HuH-7.5 (cell line): ENCODE results near the gene DMGDH.

Experiments used
- DNase-seq: peaks from one replicate; pipeline ENCODE4 v3.0.0; 2011; ENCODE audit warnings: low spot score

The DMGDH gene

DNA sequence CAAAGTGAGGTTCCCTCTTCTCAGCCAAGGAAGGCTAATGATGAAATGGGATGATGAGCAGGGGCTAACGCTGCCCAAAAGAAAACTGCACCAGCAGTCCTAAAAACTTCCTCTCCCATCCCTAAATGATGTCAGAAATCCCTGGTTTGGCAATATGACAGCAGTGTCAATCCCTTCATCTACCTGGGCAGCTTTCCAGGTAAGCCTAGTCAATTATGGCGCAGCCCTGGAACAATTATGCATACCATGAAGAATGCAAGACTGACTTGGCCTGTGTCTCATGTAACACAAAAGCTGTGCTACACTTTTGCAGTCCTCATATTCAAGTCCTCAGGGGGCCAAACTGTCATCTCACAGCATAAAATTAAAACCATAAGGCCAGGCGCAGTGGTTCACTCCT is 7.0 kb downstream of the DMGDH start:
- DNase-seq = no peak

DNA sequence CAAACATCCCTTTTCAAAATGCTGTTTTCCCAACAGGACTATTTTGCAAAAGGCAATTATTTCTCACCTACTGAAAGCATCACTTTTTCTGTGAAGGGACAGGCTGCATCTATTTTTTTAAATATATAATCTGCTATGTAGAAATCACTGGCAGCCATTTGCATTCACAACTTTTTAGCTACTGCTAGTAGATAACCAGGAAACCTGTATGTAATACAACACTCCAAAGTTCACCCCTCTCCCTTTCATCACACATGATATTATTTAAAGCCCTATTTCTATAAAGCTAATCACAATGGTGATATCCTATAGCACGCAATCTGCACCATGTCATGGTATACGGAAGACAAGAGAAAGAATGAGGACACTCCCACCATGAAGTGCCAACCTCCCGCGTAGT is 9.8 kb downstream of the DMGDH start:
- DNase-seq = no peak

DNA sequence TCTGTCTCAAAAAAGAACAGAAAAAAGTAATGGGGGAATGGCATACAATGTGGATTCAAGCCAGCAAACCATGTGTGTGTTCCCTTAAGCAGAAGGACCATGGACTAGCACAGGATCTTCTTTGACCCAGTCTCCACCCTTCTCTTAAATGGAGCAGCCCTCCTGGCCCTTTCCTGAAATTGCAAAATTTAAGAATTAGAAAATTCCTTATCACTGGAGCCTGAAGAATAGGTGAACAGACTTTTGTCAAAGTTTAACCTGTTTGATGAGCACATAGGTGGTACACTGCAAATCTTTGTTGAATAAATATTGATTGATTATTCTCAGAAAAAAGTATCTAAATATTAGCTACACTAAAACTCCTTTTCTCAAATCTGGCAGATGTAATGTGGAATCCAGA is 12.6 kb downstream of the DMGDH start:
- DNase-seq = no peak

DNA sequence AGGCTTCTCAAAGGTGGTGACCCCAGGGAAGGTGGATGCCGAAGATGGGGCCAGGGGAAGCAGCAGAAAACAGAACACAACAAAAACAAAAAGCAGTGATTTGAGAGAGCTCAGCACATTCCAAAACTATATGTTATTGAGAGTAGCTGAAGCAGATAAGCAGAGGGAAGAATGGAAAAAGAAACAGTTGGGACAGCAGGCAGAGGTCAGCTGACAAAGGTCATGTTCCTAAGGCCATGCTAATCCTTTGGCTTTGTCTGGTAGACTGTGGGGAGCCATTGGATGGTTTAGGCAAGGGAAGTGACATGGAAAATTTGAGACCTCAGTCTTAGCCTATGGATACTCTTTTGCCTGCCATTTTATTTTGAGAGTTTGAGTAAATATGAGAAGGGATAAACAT is 14.5 kb downstream of the DMGDH start:
- DNase-seq = no peak

DNA sequence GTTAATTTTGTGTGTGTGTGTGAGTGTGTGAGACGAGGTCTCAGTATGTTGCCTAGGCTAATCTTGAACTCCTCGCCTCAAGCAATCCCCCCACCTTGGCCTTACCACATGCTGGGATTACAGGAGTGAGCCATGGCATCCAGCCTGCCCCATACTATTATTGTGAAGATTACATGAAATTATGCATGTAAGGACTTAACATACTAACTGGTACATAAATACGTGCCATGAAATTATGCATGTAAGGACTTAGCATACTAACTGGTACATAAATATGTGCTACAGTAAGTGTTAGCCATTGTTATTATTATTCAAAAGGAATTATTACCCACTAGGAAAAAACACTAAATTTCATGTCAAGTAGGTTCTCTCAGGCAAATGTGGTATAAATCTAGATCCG is 16.2 kb downstream of the DMGDH start:
- no peak for DNase-seq

DNA sequence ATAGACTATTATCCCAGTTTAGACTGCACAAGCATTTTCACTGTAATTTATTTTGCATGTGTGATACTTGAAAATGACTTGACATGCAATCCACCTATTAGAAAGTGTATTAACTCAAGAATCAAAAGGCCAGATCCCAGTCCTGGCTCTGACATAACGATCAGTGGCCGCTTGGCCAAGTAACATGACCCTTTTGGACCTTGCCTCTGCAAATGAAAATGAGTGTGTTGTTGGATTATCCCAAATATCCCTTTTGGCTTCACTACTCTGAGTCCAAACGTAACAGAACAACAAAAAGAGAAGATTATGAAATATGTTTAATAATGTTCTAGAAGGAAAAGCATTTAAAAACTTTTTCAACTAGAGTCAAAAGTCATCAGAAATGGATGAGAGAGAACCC is 19.0 kb downstream of the DMGDH start:
- no peak for DNase-seq

DNA sequence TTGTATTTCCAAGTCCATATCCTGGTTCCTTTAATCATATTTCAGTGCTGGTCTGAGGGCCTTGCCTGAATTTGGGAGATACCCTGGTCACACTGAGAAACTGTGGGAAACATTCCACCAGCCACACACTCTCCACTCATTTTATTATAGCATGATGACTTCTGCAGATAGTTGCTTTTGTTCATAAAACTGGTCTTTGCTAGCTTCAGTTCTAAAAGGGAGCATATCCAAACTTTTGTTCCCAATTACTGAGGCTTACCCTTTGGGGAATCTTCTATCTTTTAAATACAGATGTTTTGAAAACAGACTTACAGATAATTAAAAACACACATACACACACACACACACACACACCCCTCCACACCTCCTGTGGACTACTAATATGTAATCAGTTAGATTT is 21.0 kb downstream of the DMGDH start:
- no peak for DNase-seq

DNA sequence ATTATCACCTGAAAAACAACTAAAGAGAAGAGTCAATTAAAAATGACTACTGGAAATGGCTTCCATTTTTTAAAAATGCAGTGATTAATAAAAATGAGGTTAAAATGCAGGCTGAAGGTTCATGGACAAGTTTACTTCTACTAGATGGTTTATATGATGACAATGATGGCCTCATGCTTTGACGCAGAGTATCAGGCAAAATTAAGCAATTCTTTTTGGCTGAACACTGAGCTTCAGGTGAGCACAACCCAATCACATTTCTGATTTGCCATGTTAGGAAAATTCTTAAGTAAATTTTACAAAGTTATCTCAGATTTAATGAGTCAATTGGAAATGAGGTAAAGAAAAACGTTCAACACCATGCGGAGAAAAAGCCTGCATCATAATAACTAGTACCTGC is 22.3 kb downstream of the DMGDH start:
- no peak for DNase-seq

DNA sequence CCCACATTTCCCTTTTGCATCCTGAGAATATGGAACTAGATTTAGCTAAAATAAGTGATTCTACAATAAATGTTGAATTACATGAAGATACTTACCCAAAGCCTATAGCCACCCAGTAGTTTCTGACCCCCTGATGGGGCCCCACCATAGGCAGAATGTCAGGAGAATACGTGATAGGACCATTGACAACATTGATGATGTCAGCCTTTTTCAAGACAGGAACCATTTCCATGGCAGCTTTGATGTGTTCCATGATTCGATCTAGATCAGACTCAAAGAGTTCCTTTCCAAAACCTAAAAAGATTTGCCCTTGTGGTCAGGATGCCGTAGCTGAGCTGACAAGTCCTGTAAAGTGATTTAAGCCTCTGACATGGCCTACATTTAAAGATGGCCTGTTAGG is 27.3 kb downstream of the DMGDH start:
- DNase-seq = no peak

DNA sequence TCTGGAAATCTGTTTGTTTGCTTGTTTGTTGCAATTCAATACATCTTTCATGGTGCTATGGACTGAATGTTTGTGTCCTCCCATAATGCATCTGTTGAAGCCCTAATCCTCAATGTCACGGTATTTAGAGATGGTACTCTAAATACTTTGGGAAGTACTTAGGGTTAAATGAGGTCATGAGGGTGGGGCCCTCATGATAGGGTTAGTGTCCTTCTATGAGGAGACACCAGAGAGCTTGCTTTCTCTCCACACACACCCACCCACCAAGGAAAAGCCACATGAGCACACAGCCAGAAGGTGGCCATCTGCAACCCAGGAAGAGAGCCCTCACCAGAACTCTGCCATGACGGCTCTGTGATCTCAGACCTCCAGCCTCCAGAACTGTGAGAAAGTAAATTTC is 32.7 kb downstream of the DMGDH start:
- no peak for DNase-seq

DNA sequence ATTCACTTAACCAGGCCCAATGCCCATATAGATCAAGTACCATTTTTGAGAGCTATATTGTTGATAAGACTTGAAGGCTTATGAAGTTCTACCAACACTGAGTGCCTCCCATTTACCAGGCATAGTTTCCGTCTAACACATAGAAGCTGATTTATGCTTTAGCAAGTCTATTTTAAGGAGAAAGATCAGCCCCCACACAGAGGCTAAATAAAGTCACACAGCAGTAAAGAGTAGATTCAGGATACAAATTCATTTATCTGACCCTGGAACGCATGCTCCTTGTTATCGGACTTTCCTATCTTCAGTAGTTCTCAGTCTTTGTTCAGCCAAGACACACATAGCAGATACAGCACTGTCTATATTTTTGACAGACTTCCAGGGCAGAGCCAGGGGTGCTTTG is 34.2 kb downstream of the DMGDH start:
- no peak for DNase-seq

DNA sequence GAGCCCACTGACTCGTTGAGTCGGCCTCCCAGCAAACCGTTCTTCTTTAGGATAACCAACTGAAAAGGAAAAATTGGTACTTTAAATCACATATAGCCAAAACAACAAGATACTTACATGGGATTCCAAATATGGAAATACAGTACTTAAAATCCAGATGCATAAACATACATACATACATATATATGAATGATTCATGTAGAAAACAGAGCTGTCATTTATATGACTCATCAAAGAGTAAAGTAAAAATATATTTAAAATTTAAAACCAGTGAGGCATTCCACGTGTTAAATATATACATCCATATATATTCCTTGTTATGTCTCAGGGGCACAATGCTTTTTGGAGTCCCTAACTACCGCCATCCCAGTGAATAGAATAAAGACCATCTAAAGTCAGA is 36.7 kb downstream of the DMGDH start:
- DNase-seq = no peak

DNA sequence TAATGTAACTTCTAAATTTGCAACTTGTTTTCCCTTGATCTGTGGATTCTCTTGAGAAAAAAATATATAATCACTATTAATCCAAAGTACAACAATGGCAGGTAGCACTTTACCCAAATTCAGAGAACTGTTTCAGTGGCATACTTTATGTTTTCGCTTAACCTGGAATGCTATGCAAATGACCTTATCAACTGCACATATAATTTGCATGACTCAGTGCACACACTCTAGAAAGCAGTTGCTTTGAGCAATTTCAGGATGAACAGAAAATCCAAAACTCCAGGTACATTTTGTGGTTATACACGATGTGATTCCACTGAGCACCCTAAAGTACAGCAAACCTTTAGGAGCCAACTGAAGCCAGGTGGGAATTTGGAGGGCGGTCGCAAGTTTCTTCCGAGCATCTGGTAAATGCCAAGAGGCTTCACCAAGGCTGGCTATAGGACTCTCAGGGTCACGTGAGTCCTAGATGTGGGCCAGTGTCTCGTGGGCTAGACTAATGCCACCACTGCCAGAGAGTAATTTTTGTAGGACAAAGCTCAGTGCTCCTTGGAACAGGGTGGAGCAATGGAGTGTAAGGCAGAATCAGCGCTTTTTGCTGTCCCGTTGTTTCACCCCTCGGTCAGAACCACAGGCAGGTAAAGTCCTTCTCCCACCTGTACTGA is 37.3 kb downstream of the DMGDH start:
- DNase-seq = no peak

DNA sequence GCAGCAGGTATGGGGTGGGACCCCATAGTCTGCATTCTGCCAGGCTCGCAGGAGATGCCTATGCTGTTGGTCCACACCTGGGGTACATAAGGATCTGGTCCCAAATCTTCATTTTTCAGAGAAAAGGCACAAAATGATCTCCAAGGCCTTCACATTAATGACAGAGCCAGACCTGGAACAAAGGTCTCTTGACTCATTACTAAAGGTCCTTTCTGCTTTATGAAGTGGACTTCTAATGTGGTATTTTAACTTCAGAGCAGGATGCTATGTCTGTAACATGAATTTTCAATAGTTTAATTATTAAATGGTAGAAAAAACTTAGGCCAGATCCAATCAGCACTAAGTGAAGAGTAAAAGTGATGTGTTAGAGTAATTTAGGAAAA is 38.0 kb downstream of the DMGDH start:
- DNase-seq = no peak

DNA sequence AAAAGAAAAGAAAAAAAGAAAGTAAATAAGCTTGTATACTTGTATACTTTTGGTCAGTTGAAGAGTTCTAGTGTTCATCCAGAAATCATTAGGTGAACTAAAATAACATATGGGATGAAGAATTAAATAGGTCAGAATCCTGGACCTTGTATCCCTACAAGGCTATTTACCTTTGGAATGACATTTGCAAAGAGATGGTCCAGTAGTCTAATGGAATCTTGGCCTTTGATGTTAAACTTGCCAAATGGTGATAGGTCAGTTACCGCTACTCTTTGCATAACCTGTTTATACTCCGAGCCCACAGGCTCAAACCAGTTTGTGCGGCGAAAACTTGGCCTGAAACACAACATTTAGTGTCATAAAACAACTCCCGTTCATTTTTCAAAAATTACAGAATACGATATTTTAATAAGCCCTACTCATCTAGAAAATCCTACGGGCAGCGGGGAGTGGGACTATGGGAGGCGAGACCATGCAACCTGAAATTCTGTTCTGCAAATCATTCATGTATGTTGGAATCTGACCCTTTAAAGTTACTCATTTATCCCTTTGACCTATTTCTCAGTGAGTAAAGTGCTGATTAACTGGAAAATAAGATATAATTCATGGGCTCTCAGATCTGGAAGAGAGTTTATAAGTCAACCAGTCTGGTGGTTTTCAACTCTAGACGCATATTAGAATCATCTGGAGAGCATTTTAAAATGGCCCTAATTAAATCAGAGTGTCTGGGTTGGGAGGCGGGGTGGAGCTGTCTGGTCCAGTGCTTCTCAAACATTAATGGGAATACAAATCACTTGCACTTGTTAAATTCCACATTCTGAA is 38.6 kb downstream of the DMGDH start:
- no peak for DNase-seq

DNA sequence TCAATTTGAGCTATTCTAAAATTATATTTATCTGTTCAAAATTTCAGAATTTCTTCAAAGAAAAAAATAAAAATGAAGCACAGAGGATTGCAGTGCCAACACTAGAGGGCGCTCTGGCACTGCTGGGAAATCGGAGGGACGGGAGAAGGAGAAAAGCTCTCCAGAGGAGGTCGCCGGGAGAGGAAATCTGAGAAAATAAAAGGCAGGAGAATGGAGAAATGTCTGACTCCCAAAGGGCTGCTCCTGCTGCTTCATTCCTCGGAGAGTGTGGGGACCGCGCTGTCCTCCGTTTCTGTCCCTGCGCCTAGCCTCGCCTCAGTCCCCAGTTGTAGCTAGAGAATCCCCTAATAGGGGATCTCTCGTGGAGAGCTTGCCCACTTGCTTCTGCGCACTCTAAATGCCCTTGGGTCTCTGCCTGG is 44.4 kb downstream of the DMGDH start:
- DNase-seq = no peak

DNA sequence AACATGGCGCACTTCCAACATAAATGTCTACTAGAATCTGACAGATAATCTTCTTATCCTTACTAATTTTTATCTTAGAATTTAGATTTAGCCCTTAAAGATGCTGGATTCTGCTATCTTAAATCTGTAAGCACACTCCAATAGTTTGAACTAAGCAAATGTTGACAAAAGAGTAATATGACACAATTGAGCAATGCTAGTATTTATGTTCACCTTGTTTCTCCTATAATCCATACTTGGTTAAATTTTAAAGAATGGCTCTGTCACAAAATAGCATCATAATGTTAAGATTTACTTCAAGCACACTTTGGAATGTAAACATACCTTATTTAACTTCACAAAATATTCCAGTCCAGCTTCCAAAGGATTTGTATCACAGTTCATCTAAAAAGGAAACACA is 45.5 kb downstream of the DMGDH start:
- no peak for DNase-seq

DNA sequence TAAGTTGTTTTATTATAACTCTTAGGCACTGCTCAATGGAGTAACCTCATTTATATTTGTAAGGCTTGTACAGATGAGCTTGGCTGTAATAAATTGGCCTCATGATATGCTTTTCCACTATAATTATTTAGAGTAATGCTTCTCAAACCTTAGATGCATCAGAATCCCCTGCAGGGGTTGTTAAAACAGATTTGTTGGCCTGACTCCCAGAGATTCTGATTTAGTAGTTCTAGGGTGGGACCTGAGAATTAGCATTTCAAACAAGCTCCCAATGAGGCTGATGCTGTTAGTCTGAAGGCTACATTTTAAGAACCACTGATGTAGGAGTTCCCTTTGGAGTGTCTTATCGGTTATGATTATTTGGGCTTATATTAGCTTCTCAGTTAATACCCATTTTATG is 46.1 kb downstream of the DMGDH start:
- no peak for DNase-seq

DNA sequence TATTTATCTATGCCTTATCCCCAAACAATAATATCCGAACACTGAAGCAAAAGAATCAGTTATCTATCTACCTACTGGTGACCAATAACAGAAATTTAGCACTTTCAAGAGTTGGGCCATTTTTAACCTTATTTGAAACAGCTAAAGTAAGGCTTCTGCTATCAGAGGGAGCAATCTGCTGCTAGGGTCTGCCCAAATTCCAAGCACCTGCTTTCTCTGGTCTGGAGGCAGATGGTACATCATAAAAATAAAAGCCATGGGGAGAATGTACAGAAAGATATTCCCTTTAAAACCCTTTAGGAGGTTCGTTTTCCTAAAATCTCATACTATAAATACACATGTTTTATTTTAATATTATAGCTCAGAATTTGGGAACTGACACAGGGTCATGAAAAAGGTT is 46.7 kb downstream of the DMGDH start:
- no peak for DNase-seq

DNA sequence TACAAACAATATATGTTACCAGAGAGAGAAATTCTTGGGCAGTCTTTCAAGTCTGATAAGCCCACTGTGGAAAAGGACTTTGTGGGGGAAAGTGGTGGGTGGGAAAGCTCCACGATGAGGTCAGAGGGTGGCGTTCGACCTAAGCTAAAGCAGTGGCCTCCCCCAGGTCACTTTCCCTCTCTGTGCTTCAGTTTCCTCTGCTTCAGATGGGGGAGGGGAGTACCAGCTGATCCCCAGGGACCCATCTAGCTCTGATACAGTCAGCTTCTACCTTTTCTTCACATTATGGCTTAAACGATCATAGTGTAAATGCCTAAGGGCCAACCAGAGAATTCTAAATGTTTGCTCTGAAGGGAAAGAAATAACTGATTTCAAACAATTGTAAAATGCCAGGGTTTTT is 47.7 kb downstream of the DMGDH start:
- DNase-seq = no peak

DNA sequence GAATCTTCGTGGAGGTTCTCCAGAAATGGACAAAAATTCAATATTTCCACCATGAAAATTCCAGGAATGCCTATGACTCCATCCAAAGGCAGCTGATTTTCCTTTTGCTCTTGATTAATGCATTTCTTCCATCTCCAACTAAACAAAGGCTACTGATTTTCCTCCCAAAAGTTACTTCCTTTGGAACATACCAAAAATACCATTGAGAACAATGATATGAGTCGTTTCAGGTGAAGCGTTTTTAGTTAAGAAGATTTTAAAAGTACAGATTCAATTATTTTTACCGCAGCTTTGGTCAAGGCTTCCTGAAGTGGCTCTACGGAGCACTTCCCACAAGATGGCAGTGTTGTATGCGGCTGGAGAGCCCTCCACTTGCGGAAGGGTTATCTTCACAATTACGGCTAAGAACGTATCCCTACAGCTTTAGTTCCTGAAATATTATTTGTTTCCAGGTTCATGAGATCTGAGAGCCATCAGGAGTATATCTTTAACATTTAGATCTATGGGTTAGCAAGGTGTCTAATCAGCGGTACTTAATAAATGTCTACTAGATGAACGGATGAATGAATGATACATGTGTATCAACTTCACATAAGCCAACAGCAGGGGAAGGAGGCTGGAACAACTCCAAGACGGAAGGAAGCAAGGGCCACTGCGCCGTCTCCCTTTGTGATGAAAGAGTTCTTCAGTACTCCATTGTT is 48.5 kb downstream of the DMGDH start:
- DNase-seq = no peak

DNA sequence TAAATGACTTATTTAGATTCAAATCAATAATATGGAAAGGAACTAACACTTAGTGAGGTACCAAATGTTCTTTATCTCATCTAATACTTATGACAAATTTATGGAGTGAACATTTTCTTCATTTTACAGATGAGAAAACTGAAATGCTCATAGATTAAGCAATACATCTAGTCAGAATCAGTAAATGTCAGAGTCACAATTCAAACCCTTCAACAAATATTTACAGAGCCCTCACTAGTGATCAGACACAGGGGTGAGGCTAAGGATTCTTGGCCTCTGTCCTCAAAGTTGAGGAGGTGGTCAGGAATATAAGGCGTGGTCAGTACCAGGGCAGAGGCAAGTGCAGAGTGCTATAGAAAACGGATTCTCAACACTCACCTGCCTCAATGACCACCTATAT is 54.8 kb downstream of the DMGDH start:
- no peak for DNase-seq

DNA sequence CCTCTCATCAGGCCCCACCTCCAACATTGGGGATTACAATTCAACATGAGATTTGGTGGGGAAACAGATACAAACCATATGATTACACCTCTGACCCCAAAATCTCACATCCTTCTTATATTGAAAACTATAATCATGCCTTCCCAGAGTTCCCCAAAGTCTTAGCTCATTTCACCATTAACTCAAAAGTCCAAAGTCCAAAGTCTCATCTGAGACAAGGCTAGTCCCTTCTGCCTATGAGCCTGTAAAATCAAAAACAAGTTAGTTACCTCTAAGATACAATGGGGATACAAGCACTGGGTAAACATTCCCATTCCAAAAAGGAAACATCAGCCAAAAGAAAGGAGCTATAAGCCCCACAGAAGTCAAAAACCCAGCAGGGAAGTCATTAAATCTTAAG is 57.6 kb downstream of the DMGDH start:
- no peak for DNase-seq
